HG03103 (cell line): ENCODE data around the gene FA2H.
"Not testable (repeated sequence)": the region's sequence is repeated elsewhere in the genome, so short reads cannot be mapped to it uniquely, and the experiment has no call there.

Experiments
- ATAC-seq: cut with Tn5 transposase; IDR thresholded peaks from one replicate; pipeline ENCODE4 v1.9.1; 2021; ENCODE audit warnings: low read depth; ENCODE audit not compliant: unreplicated experiment

Gene FA2H

GRCh38 chr16:74770831-74771526 is 3.6 kb downstream of the FA2H start:
- no peak for ATAC-seq

GRCh38 chr16:74769586-74770190 is 4.9 kb downstream of the FA2H start:
- ATAC-seq = no peak

- no peak for ATAC-seq
Observed at GRCh38 chr16:74768239-74768638, 6.4 kb downstream of the FA2H start.

GRCh38 chr16:74767749-74768148 is 6.9 kb downstream of the FA2H start:
- no peak for ATAC-seq

- no peak for ATAC-seq
Observed at GRCh38 chr16:74766729-74767128, 7.9 kb downstream of the FA2H start.

GRCh38 chr16:74764184-74764583 is 10.4 kb downstream of the FA2H start:
- not testable (repeated sequence) for ATAC-seq

- no peak for ATAC-seq
Observed at GRCh38 chr16:74761665-74762064, 13.0 kb downstream of the FA2H start.

- no peak for ATAC-seq
Observed at GRCh38 chr16:74760007-74760767, 14.4 kb downstream of the FA2H start.

- no peak for ATAC-seq
Observed at GRCh38 chr16:74759564-74759963, 15.1 kb downstream of the FA2H start.

- no peak for ATAC-seq
Observed at GRCh38 chr16:74758801-74759200, 15.8 kb downstream of the FA2H start.

GRCh38 chr16:74757349-74757748 is 17.3 kb downstream of the FA2H start:
- no peak for ATAC-seq

GRCh38 chr16:74756203-74756602 is 18.4 kb downstream of the FA2H start:
- ATAC-seq = no peak

GRCh38 chr16:74753180-74753579 is 21.4 kb downstream of the FA2H start:
- no peak for ATAC-seq

- no peak for ATAC-seq
Observed at GRCh38 chr16:74752756-74753155, 21.9 kb downstream of the FA2H start.

- ATAC-seq = no peak
Observed at GRCh38 chr16:74752258-74752657, 22.4 kb downstream of the FA2H start.

- no peak for ATAC-seq
Observed at GRCh38 chr16:74751658-74752057, 23.0 kb downstream of the FA2H start.

GRCh38 chr16:74749291-74750055 is 25.1 kb downstream of the FA2H start:
- no peak for ATAC-seq

- no peak for ATAC-seq
Observed at GRCh38 chr16:74748616-74749026, 26.0 kb downstream of the FA2H start.

GRCh38 chr16:74747716-74748615 is 26.7 kb downstream of the FA2H start:
- no peak for ATAC-seq

GRCh38 chr16:74745926-74746325 is 28.7 kb downstream of the FA2H start:
- no peak for ATAC-seq
